Measurements from ENCODE around the gene DDX56. TPM values are rescaled to one million over a fixed set of nuclear protein-coding genes. Genes with fewer than 3 reads are reported as not detected.
A peak's percentile ranks its signal among the peaks of the same experiment; 100 is the strongest.

The DDX56 gene
- total and polyA plus RNA-seq, 2 of the 13 experiments (the other 11 are each of a cell fraction or from before 2014, with no cell fraction given), result 82.6 to 120 TPM

GRCh38 chr7:44541028-44541869 lies 32.5 kb downstream of the DDX56 start, which contains the start of gene NPC1L1 (continued):
- TF ChIP-seq ZSCAN9 (CRISPR knock-in tag; IDR thresholded peaks at IDR 0.05; ENCODE audit: borderline replicate concordance) (0 out of 2 replicates have a peak, but pooled peaks have one; percentile 32), POLR2AphosphoS5 (IDR thresholded peaks at IDR 0.05; ENCODE audit: low read depth, low read length) (peak; percentile 99), SRF (IDR thresholded peaks at IDR 0.05; ENCODE audit: low read depth, low read length) (no peak), ZNF430 (CRISPR knock-in tag; IDR thresholded peaks at IDR 0.05) (no peak), ZNF792 (CRISPR knock-in tag; IDR thresholded peaks at IDR 0.05) (peak; percentile 86), ZNF549 (CRISPR knock-in tag; IDR thresholded peaks at IDR 0.05) (no peak), RFXAP (CRISPR knock-in tag; IDR thresholded peaks at IDR 0.05; ENCODE audit: borderline replicate concordance) (peak; percentile 84; the same call in 1 of the 2 replicates), ZNF740 (CRISPR knock-in tag; IDR thresholded peaks at IDR 0.05) (no peak), ZNF709 (CRISPR knock-in tag; IDR thresholded peaks at IDR 0.05) (peak; percentile 87; the same call in 1 of the 2 replicates), PHF5A (CRISPR knock-in tag; IDR thresholded peaks at IDR 0.05; ENCODE audit: low read depth, unreplicated experiment) (peak; percentile 71), MTA3 (CRISPR knock-in tag; IDR thresholded peaks at IDR 0.05) (no peak), NFATC3 (CRISPR knock-in tag; IDR thresholded peaks at IDR 0.05) (no peak), ZNF570 (CRISPR knock-in tag; IDR thresholded peaks at IDR 0.05; ENCODE audit: borderline replicate concordance) (no peak), ZBTB46 (CRISPR knock-in tag; IDR thresholded peaks at IDR 0.05; ENCODE audit: borderline replicate concordance) (no peak; the same call in 1 of the 2 replicates), GRHL1 (CRISPR knock-in tag; conservative IDR thresholded peaks at IDR 0.05) (no peak), RFX1 (IDR thresholded peaks at IDR 0.05) (peak; percentile 23; the same call in 1 of the 2 replicates), ZNF891 (CRISPR knock-in tag; IDR thresholded peaks at IDR 0.05) (no peak), NR2F6 (IDR thresholded peaks at IDR 0.05) (no peak; the same call in 1 of the 2 replicates), NR2F6 (CRISPR knock-in tag; IDR thresholded peaks at IDR 0.05) (peak; percentile 74), ZNF205 (CRISPR knock-in tag; IDR thresholded peaks at IDR 0.05) (peak; percentile 38; the same call in 1 of the 2 replicates), ZBTB38 (CRISPR knock-in tag; IDR thresholded peaks at IDR 0.05) (peak; percentile 45; the same call in 1 of the 2 replicates), REPIN1 (CRISPR knock-in tag; IDR thresholded peaks at IDR 0.05; ENCODE audit: borderline replicate concordance, low read depth) (peak; percentile 76), GATAD1 (CRISPR knock-in tag; IDR thresholded peaks at IDR 0.05) (peak; percentile 49; the same call in 1 of the 2 replicates), MAFK (conservative IDR thresholded peaks at IDR 0.05 in 1 of 2, IDR thresholded peaks at IDR 0.05 in 1 of 2; ENCODE audit: low read length in 2 of 2) (peak; percentile 11 to 41; a peak in 2 of 4 replicates), THAP11 (CRISPR knock-in tag; IDR thresholded peaks at IDR 0.05) (peak; percentile 72; the same call in 1 of the 2 replicates), FUBP1 (CRISPR knock-in tag; IDR thresholded peaks at IDR 0.05; ENCODE audit: borderline replicate concordance) (no peak)

Data from HepG2 (cell line).